Heart left ventricle (tissue), 16 donors: ENCODE data around the gene RPTOR. TPM values are rescaled to one million over a fixed set of nuclear protein-coding genes. Genes with fewer than 3 reads are reported as not detected.
"Not testable (repeated sequence)": the region's sequence is repeated elsewhere in the genome, so short reads cannot be mapped to it uniquely, and the experiment has no call there.

Experiments
- ATAC-seq, 4 donors: fragments of 200-7000 bp; cut with Tn5 transposase; one replicate each; pipeline ENCODE4 v1.9.1; 2020 to 2022; ENCODE audit warnings: moderate library complexity in 4 of 4, mild to moderate bottlenecking in 3 of 4, moderate number of reproducible peaks in 1 of 4
- DNase-seq, 5 donors: peaks; one replicate each; pipeline ENCODE4 v3.0.0-alpha.2; 2020
- H3K27ac ChIP-seq, 12 donors: fragments of 200-600 bp; sonication (generic) in 4 of 12; one replicate each; pipeline versions ENCODE4 v1.5.0 to v1.8.0; 2016 to 2022; ENCODE audit warnings: mild to moderate bottlenecking in 2 of 12
- H3K27me3 ChIP-seq, 9 donors: fragments of 200-600 bp; sonication (generic) in 2 of 9; one replicate each; pipeline versions ENCODE4 v1.5.1 to v1.8.0; 2016 to 2022; ENCODE audit warnings: mild to moderate bottlenecking in 3 of 9
- H3K36me3 ChIP-seq, 9 donors: fragments of 200-600 bp; sonication (generic) in 2 of 9; one replicate each; pipeline versions ENCODE4 v1.5.0 to v1.8.0; 2018 to 2022; ENCODE audit warnings: mild to moderate bottlenecking in 2 of 9
- H3K4me1 ChIP-seq, 12 donors: fragments of 200-600 bp; sonication (generic) in 4 of 12; one replicate each; pipeline versions ENCODE4 v1.5.0 to v1.8.0; 2016 to 2022; ENCODE audit warnings: mild to moderate bottlenecking in 3 of 12
- H3K4me3 ChIP-seq, 12 donors: fragments of 200-600 bp; sonication (generic) in 4 of 12; one replicate each; pipeline versions ENCODE4 v1.5.0 to v1.8.0; 2017 to 2022; ENCODE audit warnings: mild to moderate bottlenecking in 9 of 12, moderate library complexity in 4 of 12
- H3K9me3 ChIP-seq, 12 donors: fragments of 200-600 bp; sonication (generic) in 4 of 12; one replicate each; pipeline versions ENCODE4 v1.5.0 to v1.8.0; 2016 to 2022; ENCODE audit warnings: mild to moderate bottlenecking in 1 of 12
- POLR2A ChIP-seq, 2 donors: fragments of 450-650 bp; IDR thresholded peaks; one replicate each; pipeline ENCODE4 v1.6.1; 2017; ENCODE audit warnings: antibody characterized with exemption in 2 of 2, mild to moderate bottlenecking in 2 of 2, moderate library complexity in 2 of 2
- WGBS, 4 donors: extraction: QIAGEN DNeasy Blood & Tissue Kit in 2 of 4; methylation state at CpG; one replicate each; pipeline versions ENCODE4 v1.1.5 to v1.1.7; 2013 to 2018; 5-methylcytosine and 5-hydroxymethylcytosine counted together
- intact Hi-C, 10 donors: fragments of 100-400 bp; cut with DNase I; formaldehyde crosslinking; loops; one replicate each; pipeline versions ENCODE4 v1.11.1 to v1.14.2; 2022
- polyA plus RNA-seq, 2 donors: library from polyadenylated mRNA; stranded (reverse); fragments of 200-250 nt; gene quantifications; one replicate each; pipeline ENCODE4 v1.2.3, GENCODE V29; 2013
- total RNA-seq, 9 donors: library from RNA; depleted of rRNA in 2 of 9; stranded (reverse); fragments of >200 nt in 2 of 9; fragmentation: NEBNext Ultra II Directional in 3 of 9; extraction: Animal tissue kit (Norgen Biotek cat#: 25700) in 3 of 9; gene quantifications; one replicate each; pipeline versions ENCODE4 v1.1.0 to v1.2.4, GENCODE V29; 2016 to 2023
- TF ChIP-seq, protein P1 (sequence below), 12 donors: fragments of 200-600 bp; sonication (generic) in 4 of 12; IDR thresholded peaks; one replicate each; pipeline versions ENCODE4 v1.5.0 to v1.8.0; 2018 to 2022; ENCODE audit warnings: antibody characterized with exemption in 12 of 12, mild to moderate bottlenecking in 5 of 12
- donor health status: ischemic (EF 13 %, LVEDD 7.1; RV severe dilation, severe dysfunction).
- donor health status: healthy with polysubstance abuse.
- donor health status: DM: no; HTN: yes; CAD: no.
- donor health status: DM: no; HTN: no; CAD: no.
- donor health status: ischemic (EF 25% LVEDD 6.9; RV normal size, moderate dysfunction).
- donor health status: ischemic (EF 25% LVEDD 5.7; RV mildly dilated, moderate dysfunction).
- donor health status: healthy.
- donor health status: DM: yes; HTN: yes; CAD: no.
- donor health status: ischemic (EF 35%, LVEDD 5.7; RV mildly dilated, moderate dysfunction).
- donor health status: nonischemic (EF 11% LVEDD 7.7; RV severe dilation, severe dysfunction).
- donor health status: DM: yes; HTN: yes; CAD: no.
- donor health status: PGD.
- donor health status: ischemic (EF 29% LVEDD 5.4; RV normal size, mild dysfunction).
- donor health status: nonischemic (EF 23%, LVEDD 6.1; RV moderate dilation, normal function).

The RPTOR gene
- total and polyA plus RNA-seq, 11 donors: 14.7 to 31.7 (median 26.0) TPM

GRCh38 chr17:80795090-80795580 is 250.5 kb downstream of the RPTOR start:
- no peaks in the 10 kb centered on the region for H3K9me3 ChIP-seq
- DNase-seq: no peak
- H3K36me3 ChIP-seq: no peaks in the 10 kb centered on the region
- intact Hi-C loops: no loop called here
- H3K4me1 ChIP-seq: peaks cover 0 to 37% (median 10%) of the 10 kb centered on the region in 12 donors
- no peak for ATAC-seq
- no peak overlapping the region for H3K4me3 ChIP-seq
- H3K27ac ChIP-seq: no peak overlapping the region
- no peaks in the 10 kb centered on the region for H3K27me3 ChIP-seq
- 78 to 89% (median 83%) methylated on average over 12 of the region's 12 CpGs for WGBS, 4 donors
- TF ChIP-seq, protein P1, sequence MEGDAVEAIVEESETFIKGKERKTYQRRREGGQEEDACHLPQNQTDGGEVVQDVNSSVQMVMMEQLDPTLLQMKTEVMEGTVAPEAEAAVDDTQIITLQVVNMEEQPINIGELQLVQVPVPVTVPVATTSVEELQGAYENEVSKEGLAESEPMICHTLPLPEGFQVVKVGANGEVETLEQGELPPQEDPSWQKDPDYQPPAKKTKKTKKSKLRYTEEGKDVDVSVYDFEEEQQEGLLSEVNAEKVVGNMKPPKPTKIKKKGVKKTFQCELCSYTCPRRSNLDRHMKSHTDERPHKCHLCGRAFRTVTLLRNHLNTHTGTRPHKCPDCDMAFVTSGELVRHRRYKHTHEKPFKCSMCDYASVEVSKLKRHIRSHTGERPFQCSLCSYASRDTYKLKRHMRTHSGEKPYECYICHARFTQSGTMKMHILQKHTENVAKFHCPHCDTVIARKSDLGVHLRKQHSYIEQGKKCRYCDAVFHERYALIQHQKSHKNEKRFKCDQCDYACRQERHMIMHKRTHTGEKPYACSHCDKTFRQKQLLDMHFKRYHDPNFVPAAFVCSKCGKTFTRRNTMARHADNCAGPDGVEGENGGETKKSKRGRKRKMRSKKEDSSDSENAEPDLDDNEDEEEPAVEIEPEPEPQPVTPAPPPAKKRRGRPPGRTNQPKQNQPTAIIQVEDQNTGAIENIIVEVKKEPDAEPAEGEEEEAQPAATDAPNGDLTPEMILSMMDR (IDR thresholded peaks at IDR 0.05): no peak
- TF ChIP-seq POLR2A (IDR thresholded peaks at IDR 0.05): no peak

DNA sequence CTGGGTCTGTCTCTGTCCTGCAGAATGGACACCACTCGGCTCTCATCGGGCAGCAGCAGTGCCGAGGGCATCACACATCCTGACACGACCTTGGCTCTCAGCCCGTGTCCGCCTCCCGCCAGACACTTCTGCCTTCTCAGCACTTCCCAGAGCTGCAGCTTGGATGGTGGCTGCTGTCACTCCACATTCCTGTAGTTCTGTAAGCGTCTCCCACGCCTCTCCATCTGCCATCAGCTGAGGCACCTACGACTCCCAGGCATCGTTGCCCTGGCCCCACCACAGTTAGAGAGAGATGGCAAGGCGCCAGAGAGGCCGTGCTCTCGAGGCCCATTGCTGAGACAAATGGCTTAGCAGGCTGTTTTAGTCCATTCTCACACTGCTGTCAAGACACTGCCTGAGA is 251.1 kb downstream of the RPTOR start:
- WGBS, 4 donors: 26 to 46% (median 30%) methylated on average over 14 of the region's 14 CpGs
- Histone ChIP-seq H3K4me3 (no peak overlapping the region), H3K36me3 (no peaks in the 10 kb centered on the region), H3K27me3 (no peaks in the 10 kb centered on the region), H3K27ac (no peak overlapping the region), H3K9me3 (no peaks in the 10 kb centered on the region), H3K4me1 (peaks cover 0 to 30% (median 8%) of the 10 kb centered on the region in 12 donors)
- DNase-seq: peak in 4 of 5 donors; percentile 42 to 82 (median 56)
- peak; percentile 45 to 90 (median 84) for ATAC-seq
- TF ChIP-seq POLR2A (IDR thresholded peaks at IDR 0.05): no peak
- TF ChIP-seq, protein P1 (IDR thresholded peaks at IDR 0.05): no peak
- intact Hi-C loops: no loop called here

DNA sequence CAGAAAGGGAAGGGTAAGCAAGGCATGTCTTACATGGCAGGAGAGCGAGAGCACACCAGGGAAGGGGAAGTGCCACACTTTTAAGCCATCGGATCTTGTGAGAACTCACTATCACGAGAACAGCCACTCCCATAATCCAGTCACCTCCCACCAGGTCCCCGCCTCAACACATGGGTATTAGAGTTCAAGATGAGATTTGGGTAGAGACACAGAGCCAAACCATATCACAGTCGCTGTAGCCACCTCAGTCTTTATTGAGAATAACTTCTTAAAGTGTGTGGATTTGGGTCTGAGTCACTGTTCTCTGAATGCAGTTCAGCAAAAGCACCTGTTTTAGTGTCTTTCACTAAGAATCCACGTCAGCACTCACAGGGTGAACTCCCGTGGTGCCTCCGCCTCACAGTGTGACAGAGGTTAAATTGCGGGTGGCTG is 251.8 kb downstream of the RPTOR start:
- no peak overlapping the region for H3K27ac ChIP-seq
- no peaks in the 10 kb centered on the region for H3K36me3 ChIP-seq
- intact Hi-C loops: no loop called here
- no peak for ATAC-seq
- no peak for DNase-seq
- peaks cover 0 to 24% (median 7%) of the 10 kb centered on the region in 12 donors for H3K4me1 ChIP-seq
- H3K27me3 ChIP-seq: no peaks in the 10 kb centered on the region
- 80 to 95% (median 90%) methylated on average over 9 of the region's 9 CpGs for WGBS, 4 donors
- no peaks in the 10 kb centered on the region for H3K9me3 ChIP-seq
- no peak overlapping the region for H3K4me3 ChIP-seq
- TF ChIP-seq, protein P1 (IDR thresholded peaks at IDR 0.05): no peak
- TF ChIP-seq POLR2A (IDR thresholded peaks at IDR 0.05): no peak

GRCh38 chr17:80797222-80797621 is 252.6 kb downstream of the RPTOR start:
- intact Hi-C loops, H3K4me3 ChIP-seq, H3K36me3 ChIP-seq, H3K27me3 ChIP-seq, H3K9me3 ChIP-seq, DNase-seq, ATAC-seq, H3K27ac ChIP-seq: not testable (repeated sequence)
- H3K4me1 ChIP-seq: peaks cover 0 to 17% (median 4%) of the 10 kb centered on the region in 12 donors
- 96 to 100% (median 99%) methylated on average over 5 of the region's 5 CpGs for WGBS, 4 donors
